Stimulated activated effector memory CD8-positive, alpha-beta T cell treated with anti-CD3 and anti-CD28 coated beads, Interleukin-12 subunit alpha, Interleukin-12 subunit beta, amount 100 ng/mL, for 72 hours (primary cell): Measurements from ENCODE around the gene NXN.
"Not testable (repeated sequence)": the region's sequence is repeated elsewhere in the genome, so short reads cannot be mapped to it uniquely, and the experiment has no call there.

Experiments
- ATAC-seq: fragments of 150-1000 bp; cut with Tn5 transposase; 2 replicates; pipeline ENCODE4 v1.10.0; 2021
- DNase-seq, 2 donors: peaks; one replicate each; pipeline ENCODE4 v3.0.0; 2021 to 2022; ENCODE audit warnings: low spot score in 2 of 2
- H3K27ac Mint-ChIP-seq: one replicate; pipeline ENCODE4 v1.8.0; 2022; ENCODE audit warnings: mild to moderate bottlenecking, mixed read lengths
- H3K36me3 Mint-ChIP-seq: one replicate; pipeline ENCODE4 v1.8.0; 2022; ENCODE audit warnings: mild to moderate bottlenecking, mixed read lengths
- H3K4me1 Mint-ChIP-seq: one replicate; pipeline ENCODE4 v1.8.0; 2022; ENCODE audit warnings: mixed read lengths
- H3K4me3 Mint-ChIP-seq: one replicate; pipeline ENCODE4 v1.8.0; 2022; ENCODE audit warnings: mild to moderate bottlenecking, mixed read lengths
- H3K9me3 Mint-ChIP-seq: one replicate; pipeline ENCODE4 v1.8.0; 2022; ENCODE audit warnings: mixed read lengths

Gene NXN

GRCh38 chr17:1000597-1001461 lies 21.3 kb upstream of the NXN start:
- Mint-ChIP-seq H3K27ac (peak overlapping the region; percentile 44), H3K9me3 (no peaks in the 10 kb centered on the region), H3K4me3 (no peak overlapping the region), H3K4me1 (peaks cover 45% of the 10 kb centered on the region), H3K36me3 (peaks cover 66% of the 10 kb centered on the region)
- DNase-seq (no peak), ATAC-seq (no peak)

- ATAC-seq = no peak
- Mint-ChIP-seq H3K9me3 (peaks cover 8% of the 10 kb centered on the region), H3K36me3 (peaks cover 43% of the 10 kb centered on the region), H3K27ac (peak overlapping the region; percentile 19), H3K4me1 (peaks cover 36% of the 10 kb centered on the region), H3K4me3 (peak overlapping the region; percentile 97)
- no peak for DNase-seq
Observed at GRCh38 chr17:998111-998510, 18.5 kb upstream of the NXN start.

- Mint-ChIP-seq H3K9me3 (peaks cover 8% of the 10 kb centered on the region), H3K36me3 (peaks cover 30% of the 10 kb centered on the region), H3K27ac (peak within 1 kb of the TSS; percentile 97), H3K4me1 (peaks cover 25% of the 10 kb centered on the region), H3K4me3 (peak within 1 kb of the TSS; percentile 97)
- peak; percentile 96 for ATAC-seq
- peak; percentile 91 to 97 for DNase-seq
Observed at GRCh38 chr17:996554-997344, 17.2 kb upstream of the NXN start, which contains the start of gene TIMM22. Gene TIMM22 (plus strand): TSS chr17:997129. CDS start chr17:997143, 14 bp downstream.

- not testable (repeated sequence) for H3K9me3 Mint-ChIP-seq, H3K4me3 Mint-ChIP-seq, ATAC-seq, H3K27ac Mint-ChIP-seq, DNase-seq
- H3K4me1 Mint-ChIP-seq = peaks cover 25% of the 10 kb centered on the region
- H3K36me3 Mint-ChIP-seq = peaks cover 15% of the 10 kb centered on the region
Observed at GRCh38 chr17:995324-995723, 15.7 kb upstream of the NXN start.

GRCh38 chr17:992933-993332 lies 13.4 kb upstream of the NXN start:
- DNase-seq = no peak
- H3K4me3 Mint-ChIP-seq = no peak overlapping the region
- ATAC-seq = no peak
- peaks cover 8% of the 10 kb centered on the region for H3K9me3 Mint-ChIP-seq
- no peak overlapping the region for H3K27ac Mint-ChIP-seq
- H3K36me3 Mint-ChIP-seq = no peaks in the 10 kb centered on the region
- peaks cover 8% of the 10 kb centered on the region for H3K4me1 Mint-ChIP-seq

GRCh38 chr17:988561-988960 lies 9.0 kb upstream of the NXN start:
- no peaks in the 10 kb centered on the region for H3K36me3 Mint-ChIP-seq
- H3K4me3 Mint-ChIP-seq = no peak overlapping the region
- no peaks in the 10 kb centered on the region for H3K4me1 Mint-ChIP-seq
- no peak for ATAC-seq
- no peak overlapping the region for H3K27ac Mint-ChIP-seq
- no peaks in the 10 kb centered on the region for H3K9me3 Mint-ChIP-seq
- DNase-seq = no peak

GRCh38 chr17:987931-988330 lies 8.4 kb upstream of the NXN start:
- no peak for ATAC-seq
- H3K4me3 Mint-ChIP-seq = no peak overlapping the region
- no peak overlapping the region for H3K27ac Mint-ChIP-seq
- no peaks in the 10 kb centered on the region for H3K4me1 Mint-ChIP-seq
- DNase-seq = no peak
- no peaks in the 10 kb centered on the region for H3K36me3 Mint-ChIP-seq
- H3K9me3 Mint-ChIP-seq = no peaks in the 10 kb centered on the region

GRCh38 chr17:986322-986929 lies 6.8 kb upstream of the NXN start:
- H3K27ac Mint-ChIP-seq = no peak overlapping the region
- H3K4me1 Mint-ChIP-seq = no peaks in the 10 kb centered on the region
- H3K9me3 Mint-ChIP-seq = no peaks in the 10 kb centered on the region
- DNase-seq (no peak), ATAC-seq (no peak)
- H3K4me3 Mint-ChIP-seq = no peak overlapping the region
- no peaks in the 10 kb centered on the region for H3K36me3 Mint-ChIP-seq

- no peak for ATAC-seq
- no peak for DNase-seq
- Mint-ChIP-seq H3K4me3 (no peak overlapping the region), H3K36me3 (no peaks in the 10 kb centered on the region), H3K27ac (no peak overlapping the region), H3K4me1 (peaks cover 14% of the 10 kb centered on the region), H3K9me3 (no peaks in the 10 kb centered on the region)
Observed at GRCh38 chr17:983921-984320, 4.3 kb upstream of the NXN start.

GRCh38 chr17:981292-981658 lies 1.7 kb upstream of the NXN start:
- H3K9me3 Mint-ChIP-seq = no peaks in the 10 kb centered on the region
- peak overlapping the region; percentile 3 for H3K27ac Mint-ChIP-seq
- peak overlapping the region; percentile 74 for H3K4me3 Mint-ChIP-seq
- DNase-seq (no peak), ATAC-seq (no peak)
- H3K36me3 Mint-ChIP-seq = no peaks in the 10 kb centered on the region
- H3K4me1 Mint-ChIP-seq = peaks cover 20% of the 10 kb centered on the region

GRCh38 chr17:980406-981291 lies 1.1 kb upstream of the NXN start:
- no peaks in the 10 kb centered on the region for H3K9me3 Mint-ChIP-seq
- ATAC-seq (peak; percentile 79), DNase-seq (peak; percentile 41 to 79)
- H3K27ac Mint-ChIP-seq = peak overlapping the region; percentile 3
- H3K36me3 Mint-ChIP-seq = no peaks in the 10 kb centered on the region
- peak overlapping the region; percentile 74 for H3K4me3 Mint-ChIP-seq
- H3K4me1 Mint-ChIP-seq = peaks cover 20% of the 10 kb centered on the region

GRCh38 chr17:979212-979538 lies 401 bp downstream of the NXN start:
- H3K36me3 Mint-ChIP-seq = no peaks in the 10 kb centered on the region
- ATAC-seq = peak; percentile 39
- no peak overlapping the region for H3K27ac Mint-ChIP-seq
- H3K4me1 Mint-ChIP-seq = peaks cover 20% of the 10 kb centered on the region
- H3K9me3 Mint-ChIP-seq = no peaks in the 10 kb centered on the region
- peak overlapping the region; percentile 74 for H3K4me3 Mint-ChIP-seq
- no peak for DNase-seq

GRCh38 chr17:978103-979093 lies 1.2 kb downstream of the NXN start:
- Mint-ChIP-seq H3K36me3 (no peaks in the 10 kb centered on the region), H3K4me3 (peak overlapping the region; percentile 74), H3K9me3 (no peaks in the 10 kb centered on the region), H3K4me1 (peaks cover 20% of the 10 kb centered on the region), H3K27ac (no peak overlapping the region)
- ATAC-seq = no peak
- DNase-seq = no peak

GRCh38 chr17:977166-977565 lies 2.4 kb downstream of the NXN start:
- DNase-seq = no peak
- Mint-ChIP-seq H3K9me3 (no peaks in the 10 kb centered on the region), H3K36me3 (no peaks in the 10 kb centered on the region), H3K4me3 (no peak overlapping the region), H3K4me1 (peaks cover 20% of the 10 kb centered on the region), H3K27ac (no peak overlapping the region)
- ATAC-seq = no peak
